NCI-H2171 (cell line): Measurements from ENCODE around the gene TACC2.
"Not testable (repeated sequence)": the region's sequence is repeated elsewhere in the genome, so short reads cannot be mapped to it uniquely, and the experiment has no call there.

ENCODE experiments used
- DNase-seq: peaks from one replicate; lab custom pipeline; 2025; lab: John Stamatoyannopoulos, UW

Gene TACC2

GRCh38 chr10:122023257-122023656 lies 34.3 kb downstream of the TACC2 start:
- DNase-seq = not testable (repeated sequence)

GRCh38 chr10:122029499-122030199 lies 40.7 kb downstream of the TACC2 start:
- no peak for DNase-seq

GRCh38 chr10:122030200-122030552 lies 41.2 kb downstream of the TACC2 start:
- DNase-seq = no peak

GRCh38 chr10:122033224-122033926 lies 44.4 kb downstream of the TACC2 start:
- no peak for DNase-seq

GRCh38 chr10:122034149-122034756 lies 45.3 kb downstream of the TACC2 start:
- no peak for DNase-seq

GRCh38 chr10:122040786-122041185 lies 51.8 kb downstream of the TACC2 start:
- DNase-seq = no peak

- DNase-seq = no peak
Observed at GRCh38 chr10:122042836-122043235, 53.9 kb downstream of the TACC2 start.

- DNase-seq = peak; percentile 11
Observed at GRCh38 chr10:122044045-122044661, 55.2 kb downstream of the TACC2 start.

- DNase-seq = no peak
Observed at GRCh38 chr10:122044713-122045112, 55.8 kb downstream of the TACC2 start.

- DNase-seq = no peak
Observed at GRCh38 chr10:122045212-122045611, 56.2 kb downstream of the TACC2 start.

- no peak for DNase-seq
Observed at GRCh38 chr10:122047560-122047959, 58.6 kb downstream of the TACC2 start.

- DNase-seq = no peak
Observed at GRCh38 chr10:122049076-122049475, 60.1 kb downstream of the TACC2 start.

GRCh38 chr10:122050311-122050710 lies 61.3 kb downstream of the TACC2 start:
- DNase-seq = no peak

GRCh38 chr10:122050811-122051210 lies 61.8 kb downstream of the TACC2 start:
- no peak for DNase-seq

GRCh38 chr10:122051609-122052385 lies 62.8 kb downstream of the TACC2 start:
- no peak for DNase-seq

GRCh38 chr10:122052701-122053100 lies 63.7 kb downstream of the TACC2 start:
- DNase-seq = no peak

- DNase-seq = no peak
Observed at GRCh38 chr10:122053314-122053713, 64.4 kb downstream of the TACC2 start.

- DNase-seq = no peak
Observed at GRCh38 chr10:122054048-122055025, 65.4 kb downstream of the TACC2 start.

- no peak for DNase-seq
Observed at GRCh38 chr10:122055252-122055651, 66.3 kb downstream of the TACC2 start.

GRCh38 chr10:122056431-122057094 lies 67.6 kb downstream of the TACC2 start:
- DNase-seq = no peak
